Thyroid gland (tissue), 4 donors: Measurements from ENCODE around the gene FAM200B. TPM values are rescaled to one million over a fixed set of nuclear protein-coding genes. Genes with fewer than 3 reads are reported as not detected.
A peak's percentile ranks its signal among the peaks of the same experiment; 100 is the strongest.

Experiments used
- DNase-seq, 2 donors: peaks; one replicate each; pipeline ENCODE4 v3.0.0-alpha.2; 2019
- H3K27ac ChIP-seq, 3 donors: fragments of 200-600 bp; sonication (generic); 1 replicate in 2 of 3; 2 replicates in 1 of 3; pipeline ENCODE4 v1.5.1; 2016 to 2019; ENCODE audit warnings: mild to moderate bottlenecking in 1 of 3, moderate library complexity in 1 of 3
- H3K27me3 ChIP-seq: fragments of 200-600 bp; sonication (generic); one replicate; pipeline ENCODE4 v1.5.1; 2019
- H3K36me3 ChIP-seq, 2 donors: fragments of 200-600 bp; sonication (generic); one replicate each; pipeline ENCODE4 v1.5.1; 2016 to 2019
- H3K4me1 ChIP-seq, 2 donors: fragments of 200-600 bp; sonication (generic); one replicate each; pipeline ENCODE4 v1.5.1; 2017 to 2019
- H3K4me3 ChIP-seq, 3 donors: fragments of 200-600 bp; sonication (generic); replicated peaks in 1 of 3; 1 replicate in 2 of 3; 2 replicates in 1 of 3; pipeline ENCODE4 v1.5.1; 2016; ENCODE audit warnings: mild to moderate bottlenecking in 1 of 3
- H3K9me3 ChIP-seq: fragments of 200-600 bp; sonication (generic); one replicate; pipeline ENCODE4 v1.5.1; 2017
- CTCF ChIP-seq, 6 experiments: fragments of 200-600 bp in 3 of 6; fragments of 450-650 bp in 3 of 6; sonication (generic) in 3 of 6; IDR thresholded peaks; one replicate each; pipeline ENCODE4 v1.5.1; 2016 to 2019; ENCODE audit warnings: antibody characterized with exemption in 6 of 6, mild to moderate bottlenecking in 2 of 6, inconsistent platforms in 1 of 6, moderate library complexity in 1 of 6
- POLR2A ChIP-seq, 2 donors: fragments of 450-650 bp; IDR thresholded peaks; one replicate each; pipeline ENCODE4 v1.6.1; 2017; ENCODE audit warnings: antibody characterized with exemption in 2 of 2, mild to moderate bottlenecking in 2 of 2, moderate library complexity in 1 of 2
- WGBS, 2 donors: methylation state at CpG; one replicate each; pipeline ENCODE4 v1.1.5; 2017; 5-methylcytosine and 5-hydroxymethylcytosine counted together
- intact Hi-C: fragments of 100-400 bp; cut with DNase I; formaldehyde crosslinking; loops from one replicate; pipeline ENCODE4 v1.15.1; 2023
- total RNA-seq, 4 donors: library from RNA; depleted of rRNA; stranded (reverse); fragments of >200 nt; gene quantifications; one replicate each; pipeline ENCODE4 v1.2.3, GENCODE V29; 2016

Gene FAM200B
- total RNA-seq, 4 donors from 2014 or later = 62.4 to 85.6 (median 73.2) TPM

DNA sequence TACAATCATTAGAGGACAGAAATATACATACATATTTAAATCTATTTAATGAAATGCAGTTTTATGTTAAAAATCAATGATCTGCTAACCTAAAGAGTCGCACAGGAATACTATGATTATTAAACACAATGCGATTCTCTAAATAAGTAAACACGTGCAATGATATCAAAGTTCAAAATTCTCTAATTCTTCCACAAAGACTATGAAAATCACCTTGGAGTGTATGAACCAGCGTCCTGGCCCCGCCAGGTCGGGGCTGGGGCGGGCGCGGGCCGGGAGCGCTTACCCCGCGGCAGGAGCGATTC, 608 bp upstream of the FAM200B start:
- H3K27me3 ChIP-seq = no peaks in the 10 kb centered on the region
- WGBS, 2 donors = 2 to 3% methylated on average over 10 to 14 of the region's 14 CpGs
- intact Hi-C loops = no loop called here
- peaks cover 0 to 12% of the 10 kb centered on the region in 2 donors for H3K4me1 ChIP-seq
- H3K36me3 ChIP-seq = no peaks in the 10 kb centered on the region
- H3K4me3 ChIP-seq = peak overlapping the region; percentile 22 to 74 (median 73)
- TF ChIP-seq CTCF (IDR thresholded peaks at IDR 0.05) = no peak
- no peak for TF ChIP-seq POLR2A (IDR thresholded peaks at IDR 0.05)
- H3K9me3 ChIP-seq = no peaks in the 10 kb centered on the region
- no peak for DNase-seq
- H3K27ac ChIP-seq = no peak overlapping the region

DNA sequence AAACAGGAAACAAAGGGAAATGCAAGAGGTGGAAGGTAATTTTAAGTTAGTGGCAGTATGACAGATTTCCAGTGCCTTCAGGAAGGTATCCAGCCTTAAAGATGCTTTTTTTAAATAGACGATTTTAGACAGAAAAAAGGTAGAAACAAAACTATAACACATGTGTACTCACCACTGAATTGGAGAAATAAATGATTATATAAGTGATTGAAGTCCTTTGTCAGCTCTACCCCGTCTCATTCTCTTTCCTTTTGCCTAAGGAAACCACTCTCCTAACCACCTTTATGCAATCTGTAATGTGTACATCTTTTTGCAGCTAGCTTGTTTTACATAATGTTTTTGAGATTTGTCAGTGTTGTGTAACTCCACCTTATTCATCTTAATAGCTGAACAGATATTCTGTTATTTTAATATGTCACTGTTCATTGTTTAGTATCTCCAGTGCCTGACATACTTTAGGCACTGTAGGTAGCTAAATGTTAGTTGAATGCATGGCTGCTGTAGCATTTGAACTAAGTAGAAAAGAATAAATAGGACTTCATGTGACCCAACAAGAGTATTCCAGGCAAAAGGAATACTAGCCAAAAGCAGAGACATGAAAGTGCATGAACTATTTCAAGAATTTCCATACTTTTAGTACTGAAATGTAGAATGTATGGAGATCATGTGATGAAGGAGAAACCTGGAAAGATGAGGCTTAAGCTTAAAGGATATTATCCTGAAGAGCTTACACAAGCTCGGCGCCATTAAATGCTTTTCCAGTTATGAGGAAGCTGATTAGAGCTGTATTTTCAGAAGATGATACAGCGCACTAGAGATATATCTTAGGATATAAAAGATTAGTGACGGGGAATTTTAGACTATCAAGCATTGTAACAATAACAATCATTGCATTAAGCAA, 865 bp downstream of the FAM200B start:
- 39 to 45% methylated on average over 6 of the region's 6 CpGs for WGBS, 2 donors
- no peaks in the 10 kb centered on the region for H3K27me3 ChIP-seq
- intact Hi-C loops = no loop called here
- H3K27ac ChIP-seq = peak overlapping the region; percentile 91 to 95 (median 94)
- H3K4me3 ChIP-seq = peak overlapping the region; percentile 22 to 74 (median 73)
- DNase-seq = no peak
- TF ChIP-seq CTCF (IDR thresholded peaks at IDR 0.05) = no peak
- no peak for TF ChIP-seq POLR2A (IDR thresholded peaks at IDR 0.05)
- H3K9me3 ChIP-seq = no peaks in the 10 kb centered on the region
- no peaks in the 10 kb centered on the region for H3K36me3 ChIP-seq
- H3K4me1 ChIP-seq = peaks cover 0 to 12% of the 10 kb centered on the region in 2 donors

- WGBS, 2 donors = 87 to 92% methylated on average over 2 of the region's 2 CpGs
- Histone ChIP-seq H3K9me3 (no peaks in the 10 kb centered on the region), H3K36me3 (no peaks in the 10 kb centered on the region), H3K27ac (peak overlapping the region in 1 of 3 donors; percentile 94), H3K27me3 (no peaks in the 10 kb centered on the region), H3K4me1 (peaks cover 0 to 12% of the 10 kb centered on the region in 2 donors), H3K4me3 (no peak overlapping the region)
- intact Hi-C loops = no loop called here
- no peak for DNase-seq
- no peak for TF ChIP-seq POLR2A (IDR thresholded peaks at IDR 0.05)
- no peak for TF ChIP-seq CTCF (IDR thresholded peaks at IDR 0.05)
Measured at GRCh38 chr4:15683143-15683495, 1.5 kb downstream of the FAM200B start.

DNA sequence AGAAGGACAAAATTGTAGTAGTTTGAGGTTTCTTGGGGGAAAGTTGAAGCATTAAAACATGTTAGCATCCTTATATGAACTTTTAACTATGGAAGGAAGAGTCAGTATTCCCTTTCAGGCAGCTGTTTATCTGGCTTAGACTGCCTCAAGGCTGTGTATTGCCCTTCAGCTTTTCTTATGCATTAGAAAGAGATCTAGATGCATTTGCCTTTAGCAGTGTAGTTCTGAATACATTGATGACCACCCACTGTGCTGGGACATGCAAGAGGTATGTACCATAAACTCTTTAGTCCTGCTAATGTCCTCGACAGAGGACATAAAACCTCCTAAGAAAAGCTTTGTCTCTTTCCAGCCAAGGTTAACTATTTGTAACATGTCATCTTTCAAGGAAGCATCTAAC, 2.9 kb downstream of the FAM200B start:
- no peak for DNase-seq
- WGBS, 2 donors = 100% methylated on average over 1 of the region's 1 CpG
- no peak for TF ChIP-seq POLR2A (IDR thresholded peaks at IDR 0.05)
- TF ChIP-seq CTCF (IDR thresholded peaks at IDR 0.05) = no peak
- no peaks in the 10 kb centered on the region for H3K27me3 ChIP-seq
- intact Hi-C loops = no loop called here
- H3K36me3 ChIP-seq = no peaks in the 10 kb centered on the region
- H3K4me1 ChIP-seq = peaks cover 0 to 12% of the 10 kb centered on the region in 2 donors
- no peak overlapping the region for H3K4me3 ChIP-seq
- H3K9me3 ChIP-seq = no peaks in the 10 kb centered on the region
- no peak overlapping the region for H3K27ac ChIP-seq

- DNase-seq = no peak
- WGBS, 2 donors = 83 to 85% methylated on average over 5 of the region's 5 CpGs
- Histone ChIP-seq H3K27ac (no peak overlapping the region), H3K4me3 (no peak overlapping the region), H3K36me3 (no peaks in the 10 kb centered on the region), H3K9me3 (no peaks in the 10 kb centered on the region), H3K27me3 (no peaks in the 10 kb centered on the region), H3K4me1 (peaks cover 0 to 6% of the 10 kb centered on the region in 2 donors)
- TF ChIP-seq CTCF (IDR thresholded peaks at IDR 0.05) = no peak
- TF ChIP-seq POLR2A (IDR thresholded peaks at IDR 0.05) = no peak
- intact Hi-C loops = no loop called here
Measured at GRCh38 chr4:15688051-15688450, 6.4 kb downstream of the FAM200B start.
